ENCODE data around the gene ZNF593OS.

GRCh38 chr1:26212726-26213125 lies 41.1 kb upstream of the ZNF593OS start:
- TF ChIP-seq POLR2A (IDR thresholded peaks at IDR 0.05; ENCODE audit: low read depth, low read length) (no peak), MAX (IDR thresholded peaks at IDR 0.05; ENCODE audit: insufficient read depth, insufficient read length) (no peak), CTCF (IDR thresholded peaks at IDR 0.05; ENCODE audit: extremely low read depth in 1 of 2, insufficient read depth in 1 of 2, low read depth in 1 of 2, low read length in 2 of 2) (no peak), JUN (IDR thresholded peaks at IDR 0.05; ENCODE audit: borderline replicate concordance, insufficient read depth, insufficient read length, low read depth) (no peak), GATA2 (IDR thresholded peaks at IDR 0.05; ENCODE audit: insufficient read depth, insufficient read length, low read depth, low read length) (no peak), POLR2AphosphoS5 (IDR thresholded peaks at IDR 0.05; ENCODE audit: insufficient read depth, low read depth, low read length) (no peak)

All from endothelial cell of umbilical vein (primary cell).